Activated CD4-positive, CD25-positive, alpha-beta regulatory T cell (primary cell): ENCODE data around the gene CCDC7.
"Not testable (repeated sequence)": the region's sequence is repeated elsewhere in the genome, so short reads cannot be mapped to it uniquely, and the experiment has no call there.

Experiments used
- DNase-seq, 4 experiments: peaks; one replicate each; lab custom pipeline; 2025; lab: John Stamatoyannopoulos, UW

Gene CCDC7

GRCh38 chr10:32713560-32713959, 267.6 kb downstream of the CCDC7 start:
- DNase-seq: no peak

GRCh38 chr10:32731527-32731926, 285.6 kb downstream of the CCDC7 start:
- DNase-seq: no peak

GRCh38 chr10:32738958-32739357, 293.0 kb downstream of the CCDC7 start:
- DNase-seq: no peak

GRCh38 chr10:32744321-32744720, 298.4 kb downstream of the CCDC7 start:
- no peak for DNase-seq

- DNase-seq: no peak
These were observed 300.9 kb downstream of the CCDC7 start for GRCh38 chr10:32746869-32747268.

GRCh38 chr10:32751582-32751981, 305.6 kb downstream of the CCDC7 start:
- DNase-seq: no peak

GRCh38 chr10:32754900-32755299, 309.0 kb downstream of the CCDC7 start:
- not testable (repeated sequence) for DNase-seq

- no peak for DNase-seq
These were observed 325.3 kb downstream of the CCDC7 start for GRCh38 chr10:32771217-32771616.

GRCh38 chr10:32773105-32773504, 327.2 kb downstream of the CCDC7 start:
- no peak for DNase-seq

- no peak for DNase-seq
These were observed 341.0 kb downstream of the CCDC7 start for GRCh38 chr10:32786968-32787367.

- no peak for DNase-seq
These were observed 341.8 kb downstream of the CCDC7 start for GRCh38 chr10:32787690-32788284.

- no peak for DNase-seq
These were observed 342.4 kb downstream of the CCDC7 start for GRCh38 chr10:32788359-32788758.

- no peak for DNase-seq
These were observed 344.5 kb downstream of the CCDC7 start for GRCh38 chr10:32790483-32790882.

GRCh38 chr10:32793033-32793432, 347.1 kb downstream of the CCDC7 start:
- DNase-seq: no peak

GRCh38 chr10:32795598-32796183, 349.8 kb downstream of the CCDC7 start:
- DNase-seq: no peak

GRCh38 chr10:32797393-32797792, 351.5 kb downstream of the CCDC7 start:
- DNase-seq: not testable (repeated sequence)

- no peak for DNase-seq
These were observed 401.0 kb downstream of the CCDC7 start for GRCh38 chr10:32846974-32847373.

- DNase-seq: no peak
These were observed 405.4 kb downstream of the CCDC7 start for GRCh38 chr10:32851301-32851700.

- no peak for DNase-seq
These were observed 408.5 kb downstream of the CCDC7 start for GRCh38 chr10:32854435-32854834.

- no peak for DNase-seq
These were observed 419.2 kb downstream of the CCDC7 start for GRCh38 chr10:32865170-32865569.

- DNase-seq: no peak
These were observed 432.0 kb downstream of the CCDC7 start for GRCh38 chr10:32877915-32878314.

GRCh38 chr10:32878646-32879045, 432.7 kb downstream of the CCDC7 start:
- no peak for DNase-seq

GRCh38 chr10:32882076-32882475, 436.1 kb downstream of the CCDC7 start:
- no peak for DNase-seq

- DNase-seq: no peak
These were observed 441.5 kb downstream of the CCDC7 start for GRCh38 chr10:32887481-32887880.
